ENCODE measurements around the gene ADGRG2.

DNA sequence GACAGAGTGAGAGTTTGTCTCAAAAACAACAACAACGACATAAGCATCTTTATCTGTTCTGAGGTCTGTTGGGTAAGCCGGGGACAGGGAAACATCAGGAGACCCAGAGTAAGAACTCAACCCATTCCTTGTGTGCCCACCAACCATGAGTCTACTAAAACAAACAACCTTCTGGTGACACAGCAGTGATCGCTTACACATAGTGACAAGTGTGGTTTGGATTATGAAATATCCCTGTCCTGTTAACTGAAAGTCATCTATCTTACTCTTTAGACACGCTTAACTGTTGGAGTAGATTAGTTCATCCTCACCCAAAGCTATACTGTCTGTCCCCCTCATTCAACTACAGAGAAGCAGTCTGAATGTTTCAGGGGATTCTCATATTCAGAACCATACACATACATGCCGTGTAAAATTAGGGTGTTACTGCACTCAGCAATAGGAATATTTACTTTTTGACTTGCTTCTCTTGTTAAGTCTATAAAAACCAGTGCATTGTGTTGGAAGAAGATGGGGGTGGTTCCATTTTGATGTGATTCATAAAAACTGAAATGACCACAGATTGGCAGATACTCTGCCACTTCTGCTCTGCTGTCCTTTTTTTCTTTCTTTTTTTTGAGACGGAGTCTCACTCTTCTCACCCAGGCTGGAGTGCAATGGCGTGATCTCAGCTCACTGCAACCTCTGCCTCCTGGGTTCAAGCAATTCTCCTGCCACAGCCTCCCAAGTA is 165.8 kb downstream of the ADGRG2 start:
- TF ChIP-seq FOXA1 (IDR thresholded peaks at IDR 0.05): no peak
- no peak for TF ChIP-seq LEF1 (IDR thresholded peaks at IDR 0.05; ENCODE audit: borderline replicate concordance)
- TF ChIP-seq FOXK2 (IDR thresholded peaks at IDR 0.05): no peak
- TF ChIP-seq BHLHE40 (IDR thresholded peaks at IDR 0.05; ENCODE audit: borderline replicate concordance): no peak
- TF ChIP-seq, protein P1, sequence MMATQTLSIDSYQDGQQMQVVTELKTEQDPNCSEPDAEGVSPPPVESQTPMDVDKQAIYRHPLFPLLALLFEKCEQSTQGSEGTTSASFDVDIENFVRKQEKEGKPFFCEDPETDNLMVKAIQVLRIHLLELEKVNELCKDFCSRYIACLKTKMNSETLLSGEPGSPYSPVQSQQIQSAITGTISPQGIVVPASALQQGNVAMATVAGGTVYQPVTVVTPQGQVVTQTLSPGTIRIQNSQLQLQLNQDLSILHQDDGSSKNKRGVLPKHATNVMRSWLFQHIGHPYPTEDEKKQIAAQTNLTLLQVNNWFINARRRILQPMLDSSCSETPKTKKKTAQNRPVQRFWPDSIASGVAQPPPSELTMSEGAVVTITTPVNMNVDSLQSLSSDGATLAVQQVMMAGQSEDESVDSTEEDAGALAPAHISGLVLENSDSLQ (IDR thresholded peaks at IDR 0.05): no peak
